ENCODE measurements around the gene SOS2.

DNA sequence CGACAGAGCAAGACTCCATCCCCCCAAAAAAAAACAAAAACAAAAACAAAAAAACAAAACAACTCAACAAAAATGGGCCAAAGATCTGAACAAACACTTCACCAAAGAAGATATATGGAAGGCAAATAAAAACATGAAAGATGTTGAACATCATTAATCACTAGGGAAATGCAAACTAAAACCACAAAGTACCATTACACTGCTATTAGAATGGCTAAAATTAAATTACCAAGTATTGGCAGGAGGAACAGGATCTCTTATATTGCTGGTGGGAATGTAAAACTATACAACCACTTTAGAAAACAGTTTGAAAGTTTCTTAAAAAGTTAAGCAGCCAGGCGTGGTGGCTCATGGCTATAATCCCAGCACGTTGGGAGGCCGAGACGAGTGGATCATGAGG, 12.9 kb downstream of the SOS2 start:
- TF ChIP-seq POLR2AphosphoS5 (IDR thresholded peaks at IDR 0.05) (no peak), EP300 (IDR thresholded peaks at IDR 0.05) (no peak)
- TF ChIP-seq, protein P1, sequence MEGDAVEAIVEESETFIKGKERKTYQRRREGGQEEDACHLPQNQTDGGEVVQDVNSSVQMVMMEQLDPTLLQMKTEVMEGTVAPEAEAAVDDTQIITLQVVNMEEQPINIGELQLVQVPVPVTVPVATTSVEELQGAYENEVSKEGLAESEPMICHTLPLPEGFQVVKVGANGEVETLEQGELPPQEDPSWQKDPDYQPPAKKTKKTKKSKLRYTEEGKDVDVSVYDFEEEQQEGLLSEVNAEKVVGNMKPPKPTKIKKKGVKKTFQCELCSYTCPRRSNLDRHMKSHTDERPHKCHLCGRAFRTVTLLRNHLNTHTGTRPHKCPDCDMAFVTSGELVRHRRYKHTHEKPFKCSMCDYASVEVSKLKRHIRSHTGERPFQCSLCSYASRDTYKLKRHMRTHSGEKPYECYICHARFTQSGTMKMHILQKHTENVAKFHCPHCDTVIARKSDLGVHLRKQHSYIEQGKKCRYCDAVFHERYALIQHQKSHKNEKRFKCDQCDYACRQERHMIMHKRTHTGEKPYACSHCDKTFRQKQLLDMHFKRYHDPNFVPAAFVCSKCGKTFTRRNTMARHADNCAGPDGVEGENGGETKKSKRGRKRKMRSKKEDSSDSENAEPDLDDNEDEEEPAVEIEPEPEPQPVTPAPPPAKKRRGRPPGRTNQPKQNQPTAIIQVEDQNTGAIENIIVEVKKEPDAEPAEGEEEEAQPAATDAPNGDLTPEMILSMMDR (IDR thresholded peaks at IDR 0.05), result no peak

All from upper lobe of left lung (tissue), 4 donors.